GM12878 (cell line): ENCODE measurements around the gene CAMK2N2.

Experiments used
- FOXK2 ChIP-seq: fragments of 450-650 bp; IDR thresholded peaks from 2 replicates; pipeline ENCODE4 v1.6.1; 2017; ENCODE audit warnings: mild to moderate bottlenecking, moderate library complexity
- JUND ChIP-seq: IDR thresholded peaks from 2 replicates; pipeline ENCODE4 v1.6.1; 2012; ENCODE audit warnings: low read depth, mild to moderate bottlenecking, low read length, improper control_type of control experiment, moderate library complexity
- PAX8 ChIP-seq: fragments of 450-650 bp; IDR thresholded peaks from 2 replicates; pipeline ENCODE4 v1.6.1; 2017; ENCODE audit warnings: mild to moderate bottlenecking, moderate library complexity
- ZNF274 ChIP-seq: IDR thresholded peaks from one replicate; pipeline ENCODE4 v1.8.0; 2011; ENCODE audit not compliant: insufficient read length, insufficient read depth
- TF ChIP-seq, protein P1 (sequence below), 3 experiments: IDR thresholded peaks in 2 of 3; conservative IDR thresholded peaks in 1 of 3; 2 replicates each; pipeline ENCODE4 v1.5.1; 2011; ENCODE audit warnings: low read depth in 3 of 3, low read length in 3 of 3, mild to moderate bottlenecking in 3 of 3, control low read depth in 2 of 3, moderate library complexity in 2 of 3, inconsistent platforms in 1 of 3, mixed read lengths in 1 of 3; ENCODE audit not compliant: control insufficient read depth in 2 of 3, insufficient read depth in 1 of 3; ENCODE audit errors: extremely low read depth in 1 of 3

DNA sequence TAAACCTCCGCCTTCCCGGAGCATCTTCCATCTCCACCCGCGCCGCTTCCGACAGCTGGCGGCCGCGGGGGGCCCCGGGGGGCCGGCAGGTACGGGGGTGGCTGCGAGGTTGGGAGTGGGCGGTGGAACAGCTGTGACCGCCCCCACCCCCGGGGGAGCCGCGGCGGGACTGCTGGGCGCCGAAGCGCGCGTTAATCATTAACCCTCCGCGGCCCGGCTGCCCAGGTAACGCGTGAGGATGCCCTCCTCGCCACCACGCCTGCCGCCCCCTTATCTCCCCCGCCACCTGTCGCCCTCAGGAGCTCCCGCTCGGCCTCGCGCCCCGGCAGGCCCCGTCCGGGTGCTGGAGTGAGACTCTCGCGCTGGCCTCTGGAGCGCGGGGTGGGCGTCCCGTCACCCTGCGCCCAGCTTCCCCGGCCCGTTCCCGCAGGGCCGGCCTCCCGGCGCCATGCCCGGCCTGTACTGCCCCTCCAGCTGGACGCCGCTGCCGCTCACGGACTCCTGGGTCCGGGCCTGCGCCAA is 31.2 kb downstream of the CAMK2N2 start:
- no peak for TF ChIP-seq PAX8
- TF ChIP-seq, protein P1, sequence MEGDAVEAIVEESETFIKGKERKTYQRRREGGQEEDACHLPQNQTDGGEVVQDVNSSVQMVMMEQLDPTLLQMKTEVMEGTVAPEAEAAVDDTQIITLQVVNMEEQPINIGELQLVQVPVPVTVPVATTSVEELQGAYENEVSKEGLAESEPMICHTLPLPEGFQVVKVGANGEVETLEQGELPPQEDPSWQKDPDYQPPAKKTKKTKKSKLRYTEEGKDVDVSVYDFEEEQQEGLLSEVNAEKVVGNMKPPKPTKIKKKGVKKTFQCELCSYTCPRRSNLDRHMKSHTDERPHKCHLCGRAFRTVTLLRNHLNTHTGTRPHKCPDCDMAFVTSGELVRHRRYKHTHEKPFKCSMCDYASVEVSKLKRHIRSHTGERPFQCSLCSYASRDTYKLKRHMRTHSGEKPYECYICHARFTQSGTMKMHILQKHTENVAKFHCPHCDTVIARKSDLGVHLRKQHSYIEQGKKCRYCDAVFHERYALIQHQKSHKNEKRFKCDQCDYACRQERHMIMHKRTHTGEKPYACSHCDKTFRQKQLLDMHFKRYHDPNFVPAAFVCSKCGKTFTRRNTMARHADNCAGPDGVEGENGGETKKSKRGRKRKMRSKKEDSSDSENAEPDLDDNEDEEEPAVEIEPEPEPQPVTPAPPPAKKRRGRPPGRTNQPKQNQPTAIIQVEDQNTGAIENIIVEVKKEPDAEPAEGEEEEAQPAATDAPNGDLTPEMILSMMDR (IDR thresholded peaks at IDR 0.05 in 2 of 3, conservative IDR thresholded peaks at IDR 0.05 in 1 of 3; ENCODE audit: control insufficient read depth in 2 of 3, extremely low read depth in 1 of 3, insufficient read depth in 1 of 3, low read depth in 3 of 3, low read length in 3 of 3): no peak
- TF ChIP-seq FOXK2: no peak
- no peak for TF ChIP-seq ZNF274
- TF ChIP-seq JUND: no peak
